Epithelial cell of proximal tubule (primary cell): ENCODE results near the gene MAP3K9. TPM values are rescaled to one million over a fixed set of nuclear protein-coding genes. Genes with fewer than 3 reads are reported as not detected.

Experiments
- DNase-seq: peaks from one replicate; pipeline ENCODE4 v3.0.0-alpha.2; 2011; ENCODE audit warnings: low read depth
- H3K4me3 ChIP-seq: 2 replicates; pipeline ENCODE4 v1.5.1; 2011; ENCODE audit warnings: low read depth, mild to moderate bottlenecking, low read length
- CTCF ChIP-seq: conservative IDR thresholded peaks from 2 replicates; pipeline ENCODE4 v1.5.1; 2012; ENCODE audit warnings: low read depth, mild to moderate bottlenecking, low read length
- total RNA-seq: library from RNA; depleted of rRNA; stranded (reverse); fragments of >200 nt; gene quantifications from 2 replicates; pipeline ENCODE4 v1.2.3, GENCODE V29; 2015

Gene MAP3K9
- total RNA-seq, 1 donor from 2014 or later = 16.7 TPM

GRCh38 chr14:70730393-70730792 is 78.9 kb downstream of the MAP3K9 start:
- no peak overlapping the region for H3K4me3 ChIP-seq
- TF ChIP-seq CTCF = no peak
- no peak for DNase-seq

GRCh38 chr14:70726651-70727375 is 82.5 kb downstream of the MAP3K9 start:
- no peak for TF ChIP-seq CTCF
- no peak for DNase-seq
- no peak overlapping the region for H3K4me3 ChIP-seq

- no peak for TF ChIP-seq CTCF
- DNase-seq = no peak
- H3K4me3 ChIP-seq = no peak overlapping the region
Observed at GRCh38 chr14:70724944-70725343, 84.4 kb downstream of the MAP3K9 start.

GRCh38 chr14:70724110-70724509 is 85.2 kb downstream of the MAP3K9 start:
- TF ChIP-seq CTCF = no peak
- no peak for DNase-seq

GRCh38 chr14:70723276-70723675 is 86.0 kb downstream of the MAP3K9 start:
- H3K4me3 ChIP-seq = no peak overlapping the region
- no peak for TF ChIP-seq CTCF
- DNase-seq = no peak

More at GRCh38 chr14:70724110-70724509, 85.2 kb downstream of the MAP3K9 start:
- no peak overlapping the region for H3K4me3 ChIP-seq

GRCh38 chr14:70722418-70722817 is 86.9 kb downstream of the MAP3K9 start:
- no peak for TF ChIP-seq CTCF
- DNase-seq = peak; percentile 40

GRCh38 chr14:70721542-70721941 is 87.8 kb downstream of the MAP3K9 start:
- DNase-seq = peak; percentile 32
- TF ChIP-seq CTCF = no peak
- no peak overlapping the region for H3K4me3 ChIP-seq

More at GRCh38 chr14:70722418-70722817, 86.9 kb downstream of the MAP3K9 start:
- no peak overlapping the region for H3K4me3 ChIP-seq
